SH-SY5Y (cell line): ENCODE data around the gene NHLRC4.

Experiments
- GATA2 ChIP-seq: IDR thresholded peaks from 2 replicates; pipeline ENCODE4 v1.6.1; 2011; ENCODE audit warnings: mild to moderate bottlenecking, low read depth, low read length
- GATA3 ChIP-seq: IDR thresholded peaks from 2 replicates; pipeline ENCODE4 v1.6.1; 2011; ENCODE audit warnings: low read depth, mild to moderate bottlenecking, low read length, moderate library complexity

NHLRC4 gene

DNA sequence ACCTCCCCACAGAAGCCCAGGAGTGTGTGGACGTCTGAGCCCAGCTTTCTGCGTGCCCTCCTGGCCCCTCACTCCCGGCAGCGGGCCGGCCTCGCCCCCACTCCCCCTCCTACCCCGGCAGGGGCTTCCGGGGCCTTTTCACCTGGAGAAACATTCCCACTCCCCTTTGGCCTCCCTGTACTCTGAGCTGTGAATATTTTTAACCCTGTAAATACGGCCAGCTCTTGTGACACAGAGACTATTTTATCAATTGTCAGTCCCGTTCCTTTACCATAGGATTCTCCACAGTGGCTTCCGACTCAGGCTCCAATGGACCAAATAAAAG is 12.5 kb upstream of the NHLRC4 start:
- TF ChIP-seq GATA3, result no peak
- TF ChIP-seq GATA2, result no peak

DNA sequence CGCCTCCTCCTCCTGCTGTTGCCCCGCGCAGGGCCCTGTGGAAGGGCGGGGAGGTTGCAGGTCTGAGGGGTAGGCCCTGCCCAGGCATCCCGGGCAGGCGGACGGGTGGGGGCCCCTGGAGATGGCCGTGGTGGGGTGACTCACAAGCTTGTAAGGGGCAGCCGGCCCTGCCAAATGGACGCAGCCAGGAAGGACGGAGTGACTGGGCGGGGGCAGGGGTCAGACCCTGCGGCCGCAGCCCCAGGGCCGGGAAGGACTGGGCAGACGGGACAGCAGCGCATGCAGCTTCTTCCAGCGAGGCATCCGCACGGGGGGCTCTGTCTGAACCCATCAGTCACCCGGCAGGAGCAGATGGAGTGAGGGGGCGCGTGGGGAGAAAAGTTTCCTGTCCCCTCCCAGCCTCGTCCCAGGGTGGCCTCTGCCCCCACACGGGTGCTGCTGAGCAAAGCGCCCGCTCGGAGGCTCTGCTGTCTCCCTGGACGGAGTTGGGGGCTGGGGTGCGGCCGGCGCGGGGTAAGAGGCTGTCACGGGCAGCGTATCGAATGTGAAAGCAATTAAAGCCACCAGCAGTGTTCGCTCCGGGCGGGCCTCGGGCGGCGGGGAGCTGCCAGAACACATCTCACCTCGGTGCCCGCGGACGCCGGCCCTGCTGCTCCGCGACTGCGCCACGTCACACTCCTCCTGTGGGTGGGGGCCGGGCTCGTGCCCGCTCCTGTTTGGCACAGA is 12.0 kb upstream of the NHLRC4 start:
- TF ChIP-seq GATA2 (no peak), GATA3 (no peak)

GRCh38 chr16:555528-556473 is 11.0 kb upstream of the NHLRC4 start:
- TF ChIP-seq GATA3 (no peak), GATA2 (no peak)

DNA sequence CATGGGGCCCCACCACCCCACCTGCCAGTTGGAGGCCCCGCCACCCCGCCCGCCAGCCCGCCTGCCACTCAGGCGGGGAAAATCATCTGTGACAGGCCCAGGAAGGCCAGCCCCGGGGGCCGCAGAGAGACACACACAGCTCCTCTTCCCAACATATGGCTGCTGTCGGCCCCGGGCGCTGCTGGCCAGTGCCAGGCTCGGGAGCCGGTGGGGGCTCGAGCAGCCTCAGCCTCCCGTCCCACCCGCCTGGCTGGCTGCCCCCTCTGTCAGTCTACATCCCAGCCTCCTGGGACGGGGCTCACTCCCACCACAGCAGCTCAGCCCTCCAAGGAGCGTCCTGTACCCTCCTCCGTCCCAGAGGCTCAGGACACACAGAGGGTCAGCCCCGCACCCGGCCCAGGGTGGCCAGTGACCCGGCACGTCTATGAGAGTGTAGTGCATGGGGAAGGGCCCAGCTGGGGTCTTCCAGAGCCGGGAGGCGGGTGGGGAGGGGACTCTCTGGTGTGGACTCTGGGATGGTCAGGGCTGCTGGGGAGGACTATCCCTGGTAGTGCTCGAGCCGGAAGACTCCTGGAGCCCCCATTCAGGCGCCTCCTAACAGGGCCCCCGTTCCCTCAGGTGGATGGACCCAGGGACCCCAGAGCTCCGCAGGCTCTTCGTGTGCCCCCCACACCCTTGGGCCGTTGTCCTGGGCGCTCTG is 10.2 kb upstream of the NHLRC4 start:
- TF ChIP-seq GATA2 (no peak), GATA3 (no peak)

GRCh38 chr16:557463-558297 is 9.1 kb upstream of the NHLRC4 start:
- TF ChIP-seq GATA2, result no peak
- no peak for TF ChIP-seq GATA3

DNA sequence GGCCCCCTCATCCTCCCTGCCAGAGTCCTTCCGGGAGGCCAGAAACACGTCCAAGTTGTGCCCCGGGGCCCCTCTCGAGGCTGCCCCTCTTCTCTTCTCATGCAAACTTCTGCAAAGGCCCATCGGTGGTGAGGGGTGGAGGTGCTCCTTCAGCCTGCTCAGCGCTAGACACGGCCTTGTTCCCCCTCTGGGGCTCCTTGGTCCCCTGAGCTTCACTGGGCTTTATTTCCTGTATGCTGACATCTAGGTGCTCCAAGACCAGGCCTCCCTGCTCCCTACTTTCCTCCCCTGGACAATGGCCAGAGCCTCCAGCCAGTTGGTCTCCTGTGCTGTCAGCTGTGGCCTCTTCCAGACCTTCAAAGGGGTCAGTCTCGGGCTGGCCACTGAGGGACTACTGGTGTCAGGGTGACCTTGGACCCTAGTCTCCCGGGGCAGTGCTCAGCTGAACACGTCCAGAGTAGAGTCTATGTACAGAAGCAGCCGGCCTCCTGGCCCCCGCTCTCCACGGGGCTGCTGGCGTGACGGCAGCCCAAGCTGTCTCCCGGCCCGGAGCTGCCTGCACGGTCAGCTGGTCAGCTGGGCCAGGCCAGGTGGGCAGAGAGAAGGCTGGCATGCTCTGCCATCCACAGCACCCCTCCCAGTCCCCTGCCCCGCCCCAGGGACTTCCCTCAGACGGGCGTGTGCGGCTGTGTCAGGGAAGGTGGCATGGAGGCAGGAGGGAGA is 8.3 kb upstream of the NHLRC4 start:
- TF ChIP-seq GATA3, result no peak
- TF ChIP-seq GATA2, result no peak

- TF ChIP-seq GATA3 (no peak), GATA2 (no peak)
Observed at GRCh38 chr16:559021-559380, 7.8 kb upstream of the NHLRC4 start.

DNA sequence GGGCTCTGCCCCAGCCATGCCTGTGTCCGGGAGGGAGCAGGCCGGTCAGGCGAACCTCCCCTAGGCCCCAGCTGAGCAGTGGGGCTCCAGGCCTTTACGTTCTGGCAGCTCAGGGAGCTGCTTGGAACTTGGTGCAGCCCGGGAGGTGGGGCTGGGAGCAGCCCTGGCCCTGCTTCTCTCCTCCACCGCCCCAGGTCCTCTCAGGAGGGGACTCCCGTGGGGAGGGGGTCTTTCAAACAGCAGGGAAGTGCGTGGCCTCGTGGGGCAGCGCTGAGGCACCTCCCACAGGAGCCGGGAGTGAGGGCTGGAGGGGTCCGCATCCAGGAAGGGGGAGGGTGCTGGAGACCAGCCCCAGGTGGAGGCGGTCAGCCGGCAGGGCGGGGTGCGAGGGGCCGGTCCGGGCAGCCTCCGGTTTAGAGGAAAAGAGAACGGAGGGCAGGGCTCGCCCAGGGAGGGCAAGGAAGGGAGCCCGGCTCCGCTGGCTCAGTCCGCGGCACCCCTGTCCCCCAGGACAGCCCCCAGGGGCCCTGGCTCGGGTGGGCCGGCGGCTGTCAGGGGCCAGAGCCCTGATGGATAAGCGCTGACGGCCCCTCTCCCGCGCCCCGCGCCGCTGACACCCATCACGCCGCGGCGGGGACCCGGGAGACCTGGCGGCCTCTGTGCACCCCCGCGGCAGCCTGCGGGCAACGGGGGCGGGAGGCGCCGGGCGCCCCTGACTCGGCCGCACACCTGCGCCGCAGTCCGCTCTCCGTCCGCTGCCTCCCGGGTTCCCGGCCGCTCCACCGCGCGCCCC is 7.2 kb upstream of the NHLRC4 start:
- TF ChIP-seq GATA3, result no peak
- no peak for TF ChIP-seq GATA2

- no peak for TF ChIP-seq GATA2
Observed at GRCh38 chr16:560204-560700, 6.6 kb upstream of the NHLRC4 start, which contains the start of gene PRR35. Gene PRR35, plus strand, starts transcription at chr16:560394. Its CDS starts 2,901 bp downstream, at chr16:563295.

- no peak for TF ChIP-seq GATA3
Observed at GRCh38 chr16:560701-561412, 5.9 kb upstream of the NHLRC4 start.

- no peak for TF ChIP-seq GATA2
- TF ChIP-seq GATA3, result no peak
Observed at GRCh38 chr16:561413-561794, 5.4 kb upstream of the NHLRC4 start.
